ENCODE data around the gene C7.
"Not testable (repeated sequence)": the region's sequence is repeated elsewhere in the genome, so short reads cannot be mapped to it uniquely, and the experiment has no call there.

Gene C7

DNA sequence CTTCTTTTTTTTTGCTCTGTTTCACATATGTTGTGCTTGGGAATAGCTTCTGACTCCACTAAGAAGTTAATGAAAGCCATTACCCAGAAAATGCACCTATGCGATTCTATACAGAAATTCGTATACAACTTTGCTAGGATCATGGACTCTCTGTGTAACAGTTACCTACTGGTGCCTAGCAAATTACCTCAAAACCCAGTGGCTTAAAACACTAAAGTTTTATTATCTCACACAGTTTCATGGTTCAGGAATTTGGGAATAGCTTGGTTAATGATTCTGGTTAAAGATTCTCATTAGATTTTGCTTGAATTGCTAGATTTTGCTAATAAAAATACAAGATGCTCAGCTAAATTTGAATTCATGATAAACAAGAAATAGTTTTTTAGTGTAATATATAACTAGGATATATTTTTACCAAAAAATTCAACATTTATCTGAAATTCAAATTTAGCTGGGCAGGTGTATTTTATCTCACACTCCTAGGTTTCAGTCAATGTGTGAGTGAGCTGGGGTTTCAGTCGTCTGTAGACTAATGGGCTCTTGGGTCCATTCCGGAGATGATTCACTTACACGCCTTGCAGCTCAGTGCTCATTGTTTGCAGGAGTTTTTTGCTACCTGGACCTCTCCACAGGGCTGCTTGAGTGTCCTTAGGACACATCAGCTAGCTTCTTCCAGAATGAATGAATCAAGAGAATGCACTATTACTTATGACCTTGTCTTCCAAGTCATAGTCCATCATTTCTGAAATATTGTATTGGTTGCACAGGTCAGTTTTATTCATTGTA is 86.7 kb downstream of the C7 start:
- DNase-seq: no peak

DNA sequence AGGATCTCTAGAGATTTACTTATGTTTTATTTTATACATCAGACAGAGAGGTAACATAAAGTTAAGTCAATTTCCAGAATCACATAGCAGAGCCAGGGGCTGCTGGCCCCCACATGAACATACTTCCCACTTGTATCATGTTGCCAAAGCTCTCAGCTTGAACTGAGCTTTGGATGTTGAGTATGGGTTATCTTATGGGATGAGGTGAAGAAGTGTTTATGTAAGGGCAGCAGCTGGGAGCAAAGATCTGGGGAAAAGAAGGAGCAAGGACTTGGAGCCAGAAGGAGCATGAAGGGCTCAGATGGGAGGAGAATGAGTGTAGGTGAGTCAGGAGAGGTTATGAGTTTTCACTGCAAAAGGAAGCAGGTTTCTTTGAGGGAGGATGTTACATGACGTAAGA is 89.8 kb downstream of the C7 start:
- no peak for DNase-seq

DNA sequence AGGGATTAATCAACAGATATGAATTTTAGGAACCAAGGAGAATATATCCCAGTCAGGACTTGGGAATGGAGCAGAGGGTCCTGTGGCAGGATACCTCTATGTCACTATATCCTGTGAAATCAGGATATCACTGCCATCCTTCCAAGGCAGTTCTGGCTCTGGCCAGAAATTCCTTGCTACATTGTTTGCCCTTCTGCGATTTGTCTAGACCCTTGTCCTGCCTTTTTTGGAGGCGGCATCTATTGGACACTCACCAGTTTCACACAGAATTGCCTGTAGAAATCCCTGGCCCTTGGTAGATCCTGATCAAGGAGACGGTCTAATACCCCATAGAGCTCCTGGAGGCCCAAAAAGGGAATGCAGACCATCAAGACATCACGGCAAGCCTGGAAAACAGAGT is 90.7 kb downstream of the C7 start:
- DNase-seq: no peak

DNA sequence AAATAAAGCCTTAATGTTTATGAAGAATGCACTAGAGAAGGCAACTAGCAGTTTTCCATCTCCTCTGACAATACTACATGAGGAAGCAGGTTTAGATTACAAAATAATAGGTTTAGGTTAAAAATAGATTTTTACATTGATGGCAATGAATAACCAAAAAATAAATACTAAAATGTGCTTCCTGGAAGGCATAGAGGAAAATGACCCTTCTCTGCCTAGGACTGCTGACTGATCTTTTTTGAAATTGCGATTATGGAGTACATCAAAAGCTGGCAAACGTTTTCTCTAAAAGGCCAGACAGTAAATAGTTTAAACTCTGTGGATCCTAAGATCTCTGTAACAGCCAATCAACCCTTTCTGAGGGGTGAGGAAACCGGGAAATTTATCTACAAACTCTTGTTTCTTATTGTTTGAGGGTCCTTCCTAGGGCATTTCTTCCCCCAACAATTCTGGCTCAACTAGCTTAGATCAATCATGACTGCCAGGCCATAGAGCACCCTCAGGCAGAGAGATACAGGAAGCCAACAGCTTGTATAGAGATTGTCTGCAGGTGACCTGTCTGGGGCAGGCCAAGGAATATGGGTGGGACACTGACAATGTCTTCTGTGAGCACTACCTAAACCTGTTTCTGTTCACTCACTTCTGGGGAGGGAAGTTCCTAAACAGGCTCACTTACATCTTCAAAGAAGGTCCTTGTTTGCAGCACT is 94.5 kb downstream of the C7 start:
- no peak for DNase-seq

DNA sequence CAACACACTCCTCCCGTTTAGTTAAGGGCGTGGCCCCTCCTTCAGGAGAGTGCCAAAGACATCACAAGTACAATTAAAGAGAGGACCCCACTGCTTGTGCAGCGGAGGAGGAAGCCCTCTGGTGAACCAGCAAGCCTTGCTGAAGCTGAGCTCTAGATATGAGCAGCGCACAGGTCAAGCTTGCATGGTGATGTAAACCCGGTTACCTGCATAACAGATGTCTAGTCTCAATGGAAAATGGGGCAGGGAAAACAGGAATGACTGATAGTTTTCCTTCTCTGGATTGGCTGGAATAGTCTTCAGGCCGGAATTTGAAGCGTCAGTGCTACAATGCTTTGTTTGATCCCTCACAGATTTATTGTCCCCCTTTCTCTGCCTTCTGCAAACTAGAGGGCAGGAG is 95.6 kb downstream of the C7 start:
- no peak for DNase-seq

DNA sequence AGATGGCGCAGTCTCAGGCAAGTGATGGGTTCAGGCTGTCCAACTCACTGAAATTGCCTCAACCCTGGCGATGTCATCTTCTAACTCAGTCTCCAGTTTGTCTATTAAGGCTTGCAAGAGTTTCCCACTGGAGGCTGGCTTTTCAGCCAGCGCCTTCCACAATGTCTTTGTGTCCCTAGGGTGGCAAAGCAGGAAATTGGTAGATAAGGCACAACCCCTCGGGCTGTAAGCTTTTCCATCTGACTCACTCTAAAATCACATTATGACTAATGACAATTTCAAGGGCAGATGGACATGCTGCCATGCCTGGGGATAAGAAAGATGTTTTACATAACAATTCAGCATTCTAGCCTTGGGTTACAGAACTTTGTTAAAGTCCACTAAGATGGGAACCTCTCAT is 99.9 kb downstream of the C7 start:
- DNase-seq: no peak

DNA sequence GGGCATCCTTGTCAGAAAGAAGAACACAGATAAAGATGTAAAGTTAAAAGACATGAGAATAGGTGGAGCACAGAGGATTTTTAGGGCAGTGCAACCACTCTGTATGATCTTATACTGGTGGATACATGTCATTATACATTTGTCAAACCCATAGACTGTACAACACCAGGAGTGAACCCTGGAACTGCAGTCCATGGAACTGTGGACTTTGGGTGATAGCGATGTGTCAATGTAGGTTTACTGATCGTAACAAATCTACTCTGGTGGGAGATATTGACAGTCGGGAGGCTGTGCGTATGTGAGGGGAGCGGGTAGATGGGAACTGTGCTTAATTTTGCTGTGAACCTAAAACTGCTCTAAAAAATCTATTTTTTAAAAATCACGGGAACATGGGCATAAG is 101.3 kb downstream of the C7 start:
- DNase-seq: no peak

DNA sequence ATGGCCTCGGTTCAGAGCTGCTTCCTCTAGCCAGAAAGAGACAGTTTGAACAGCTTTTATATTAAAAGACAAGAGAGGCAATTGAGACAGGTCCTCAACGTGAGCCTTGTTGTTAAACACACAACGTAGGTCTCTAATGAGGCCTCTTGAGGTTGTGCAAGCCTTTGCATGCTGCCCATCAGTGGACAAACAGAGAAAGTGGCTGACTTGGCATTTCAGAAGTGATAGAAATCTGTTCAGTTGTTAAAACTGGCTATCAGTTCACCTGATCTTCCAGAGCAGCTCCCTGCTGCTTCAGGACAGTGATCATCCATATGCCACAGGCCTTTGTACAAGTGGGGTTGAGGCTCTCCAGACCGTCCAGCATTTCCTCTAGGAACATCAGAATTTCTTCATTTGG is 103.0 kb downstream of the C7 start:
- no peak for DNase-seq

DNA sequence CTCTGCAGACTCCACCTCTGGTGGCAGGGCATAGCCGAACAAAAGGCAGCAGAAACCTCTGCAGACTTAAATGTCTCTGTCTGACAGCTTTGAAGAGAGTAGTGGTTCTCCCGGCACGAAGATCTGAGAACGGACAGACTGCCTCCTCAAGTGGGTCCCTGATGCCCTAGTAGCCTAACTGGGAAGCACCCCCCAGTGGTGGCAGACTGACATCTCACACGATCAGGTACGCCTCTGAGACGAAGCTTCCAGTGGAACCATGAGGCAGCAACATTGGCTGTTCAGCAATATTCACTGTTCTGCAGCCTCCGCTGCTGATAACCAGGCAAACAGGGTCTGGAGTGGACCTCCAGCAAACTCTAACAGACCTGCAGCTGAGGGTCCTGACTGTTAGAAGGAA is 113.3 kb downstream of the C7 start:
- DNase-seq: not testable (repeated sequence)
